OCI-LY1 (cell line): ENCODE data around the gene CNTNAP2.
A peak's percentile ranks its signal among the peaks of the same experiment; 100 is the strongest.

Experiments used
- H2AFZ ChIP-seq: fragments of 200-600 bp; sonication (generic), shearing (Covaris generic); 2 replicates; pipeline ENCODE4 v1.6.0; 2014; ENCODE audit warnings: antibody characterized with exemption, mild to moderate bottlenecking, low read length
- H3F3A ChIP-seq: fragments of 200-600 bp; sonication (generic), shearing (Covaris generic); 2 replicates; pipeline ENCODE4 v1.6.0; 2014; ENCODE audit warnings: mild to moderate bottlenecking, antibody characterized with exemption, low read length, moderate library complexity; ENCODE audit not compliant: insufficient read depth
- H3K27ac ChIP-seq: fragments of 200-600 bp; sonication (generic); 2 replicates; pipeline ENCODE4 v1.5.1; 2014; ENCODE audit warnings: low read length, mixed run types, mild to moderate bottlenecking, low read depth; ENCODE audit not compliant: poor library complexity, severe bottlenecking
- H3K27me3 ChIP-seq: fragments of 200-600 bp; sonication (generic); 2 replicates; pipeline ENCODE4 v1.6.0; 2014; ENCODE audit warnings: antibody characterized with exemption, mild to moderate bottlenecking, low read length, moderate library complexity; ENCODE audit not compliant: insufficient read depth
- H3K36me3 ChIP-seq: fragments of 200-600 bp; sonication (generic); 2 replicates; pipeline ENCODE4 v1.6.1; 2014; ENCODE audit warnings: mild to moderate bottlenecking, antibody characterized with exemption, low read length, moderate library complexity, mixed read lengths; ENCODE audit not compliant: insufficient read depth
- H3K4me1 ChIP-seq: fragments of 200-600 bp; sonication (generic); 2 replicates; pipeline ENCODE4 v1.5.1; 2014; ENCODE audit warnings: mild to moderate bottlenecking, low read length, moderate library complexity; ENCODE audit not compliant: insufficient read depth, severe bottlenecking
- H3K4me2 ChIP-seq: fragments of 200-600 bp; sonication (generic), shearing (Covaris generic); 2 replicates; pipeline ENCODE4 v1.6.1; 2014; ENCODE audit warnings: low read length
- H3K4me3 ChIP-seq: fragments of 200-600 bp; sonication (generic); 2 replicates; pipeline ENCODE4 v1.5.1; 2014; ENCODE audit warnings: low read length, low read depth, mild to moderate bottlenecking, mixed read lengths; ENCODE audit not compliant: poor library complexity, severe bottlenecking
- H3K79me2 ChIP-seq: fragments of 200-600 bp; shearing (Covaris generic); 2 replicates; pipeline ENCODE4 v1.6.1; 2016; ENCODE audit warnings: mixed run types, low read length, mixed read lengths; ENCODE audit not compliant: insufficient read depth
- H3K9ac ChIP-seq: fragments of 200-600 bp; sonication (generic), shearing (Covaris generic); 2 replicates; pipeline ENCODE4 v1.6.1; 2014; ENCODE audit warnings: mild to moderate bottlenecking, low read length, mixed read lengths
- H3K9me2 ChIP-seq: fragments of 200-600 bp; sonication (generic), shearing (Covaris generic); 2 replicates; pipeline ENCODE4 v1.6.1; 2014; ENCODE audit warnings: low read depth, mild to moderate bottlenecking, low read length, mixed read lengths
- H3K9me3 ChIP-seq: fragments of 200-600 bp; shearing (Covaris generic); 2 replicates; pipeline ENCODE4 v1.6.1; 2014; ENCODE audit warnings: low read length, mixed read lengths
- H4K20me1 ChIP-seq: fragments of 200-600 bp; sonication (generic), shearing (Covaris generic); 2 replicates; pipeline ENCODE4 v1.6.0; 2016; ENCODE audit warnings: mild to moderate bottlenecking, low read length; ENCODE audit not compliant: insufficient read depth
- EZH2 ChIP-seq: fragments of 200-600 bp; sonication (generic), shearing (Covaris generic); IDR thresholded peaks from 2 replicates; pipeline ENCODE4 v1.8.0; 2017; ENCODE audit warnings: borderline replicate concordance, mixed run types, mild to moderate bottlenecking, antibody characterized with exemption, low read length, moderate library complexity, mixed read lengths
- TF ChIP-seq, protein P1 (sequence below): fragments of 200-600 bp; sonication (generic), shearing (Covaris generic); IDR thresholded peaks from 2 replicates; pipeline ENCODE4 v1.5.1; 2017; ENCODE audit warnings: mild to moderate bottlenecking, antibody characterized with exemption, low read length, moderate library complexity, mixed read lengths

Gene CNTNAP2

GRCh38 chr7:146443102-146443501 is 326.5 kb downstream of the CNTNAP2 start:
- no peaks in the 10 kb centered on the region for H3K27me3 ChIP-seq
- 0 out of 2 replicates have a peak, but pooled peaks cover 7% of the 10 kb centered on the region for H3K9me3 ChIP-seq
- TF ChIP-seq, protein P1, sequence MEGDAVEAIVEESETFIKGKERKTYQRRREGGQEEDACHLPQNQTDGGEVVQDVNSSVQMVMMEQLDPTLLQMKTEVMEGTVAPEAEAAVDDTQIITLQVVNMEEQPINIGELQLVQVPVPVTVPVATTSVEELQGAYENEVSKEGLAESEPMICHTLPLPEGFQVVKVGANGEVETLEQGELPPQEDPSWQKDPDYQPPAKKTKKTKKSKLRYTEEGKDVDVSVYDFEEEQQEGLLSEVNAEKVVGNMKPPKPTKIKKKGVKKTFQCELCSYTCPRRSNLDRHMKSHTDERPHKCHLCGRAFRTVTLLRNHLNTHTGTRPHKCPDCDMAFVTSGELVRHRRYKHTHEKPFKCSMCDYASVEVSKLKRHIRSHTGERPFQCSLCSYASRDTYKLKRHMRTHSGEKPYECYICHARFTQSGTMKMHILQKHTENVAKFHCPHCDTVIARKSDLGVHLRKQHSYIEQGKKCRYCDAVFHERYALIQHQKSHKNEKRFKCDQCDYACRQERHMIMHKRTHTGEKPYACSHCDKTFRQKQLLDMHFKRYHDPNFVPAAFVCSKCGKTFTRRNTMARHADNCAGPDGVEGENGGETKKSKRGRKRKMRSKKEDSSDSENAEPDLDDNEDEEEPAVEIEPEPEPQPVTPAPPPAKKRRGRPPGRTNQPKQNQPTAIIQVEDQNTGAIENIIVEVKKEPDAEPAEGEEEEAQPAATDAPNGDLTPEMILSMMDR = no peak
- no peak for TF ChIP-seq EZH2
- H3K9me2 ChIP-seq = no peaks in the 10 kb centered on the region
- H3K27ac ChIP-seq = no peak overlapping the region
- no peak overlapping the region for H3K4me2 ChIP-seq
- H3K4me3 ChIP-seq = no peak overlapping the region
- H3K36me3 ChIP-seq = no peaks in the 10 kb centered on the region
- H3F3A ChIP-seq = no peaks in the 10 kb centered on the region
- no peak overlapping the region for H2AFZ ChIP-seq
- no peaks in the 10 kb centered on the region for H3K79me2 ChIP-seq
- no peaks in the 10 kb centered on the region for H4K20me1 ChIP-seq
- peaks cover 37% of the 10 kb centered on the region for H3K4me1 ChIP-seq
- H3K9ac ChIP-seq = no peak overlapping the region

DNA sequence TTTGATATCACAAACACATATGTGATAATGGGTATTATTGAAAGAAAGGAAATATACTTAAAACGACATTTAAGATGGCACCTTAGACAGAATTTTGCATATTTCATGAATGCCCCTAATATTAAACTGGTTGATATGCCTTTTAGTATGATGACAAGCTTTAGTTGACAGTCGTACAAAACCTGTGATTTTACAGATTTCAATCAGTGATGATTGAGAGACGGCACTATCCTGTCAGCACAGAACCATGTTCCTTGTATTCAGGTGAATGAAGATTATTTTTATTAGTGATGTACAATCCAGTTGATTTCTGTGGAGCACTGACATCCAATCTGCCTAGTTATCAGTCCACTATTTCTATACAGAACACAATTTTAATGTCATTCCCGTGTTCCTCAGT is 333.0 kb downstream of the CNTNAP2 start:
- Histone ChIP-seq H3K79me2 (no peaks in the 10 kb centered on the region), H3K9ac (no peak overlapping the region), H3F3A (no peaks in the 10 kb centered on the region), H4K20me1 (no peaks in the 10 kb centered on the region), H3K9me3 (peaks cover 20% of the 10 kb centered on the region; the same call in 1 of the 2 replicates), H3K4me3 (no peak overlapping the region), H3K36me3 (0 out of 2 replicates have a peak, but pooled peaks cover 4% of the 10 kb centered on the region), H3K27ac (no peak overlapping the region), H3K4me1 (peaks cover 51% of the 10 kb centered on the region), H3K9me2 (no peaks in the 10 kb centered on the region), H3K4me2 (no peak overlapping the region), H3K27me3 (no peaks in the 10 kb centered on the region), H2AFZ (peak overlapping the region; percentile 4; the same call in 1 of the 2 replicates)
- TF ChIP-seq, protein P1 = no peak

- H3K9ac ChIP-seq = no peak overlapping the region
- H3K4me2 ChIP-seq = no peak overlapping the region
- no peaks in the 10 kb centered on the region for H3K27me3 ChIP-seq
- no peak overlapping the region for H3K4me3 ChIP-seq
- H3K79me2 ChIP-seq = no peaks in the 10 kb centered on the region
- no peaks in the 10 kb centered on the region for H3K9me2 ChIP-seq
- peak overlapping the region; percentile 68; the same call in 1 of the 2 replicates for H2AFZ ChIP-seq
- no peaks in the 10 kb centered on the region for H4K20me1 ChIP-seq
- H3K9me3 ChIP-seq = peaks cover 16% of the 10 kb centered on the region; the same call in 1 of the 2 replicates
- H3K36me3 ChIP-seq = no peaks in the 10 kb centered on the region
- peaks cover 35% of the 10 kb centered on the region for H3K4me1 ChIP-seq
- no peak overlapping the region for H3K27ac ChIP-seq
- TF ChIP-seq, protein P1 = no peak
- no peak for TF ChIP-seq EZH2
- no peaks in the 10 kb centered on the region for H3F3A ChIP-seq
These were observed 338.6 kb downstream of the CNTNAP2 start for GRCh38 chr7:146455091-146455655.
